Tongue (tissue), 1 donor: ENCODE results near the gene EIF1AD. TPM values are rescaled to one million over a fixed set of nuclear protein-coding genes. Genes with fewer than 3 reads are reported as not detected.

ENCODE experiments used
- total RNA-seq: library from RNA; depleted of rRNA; stranded (reverse); fragments of >200 nt; gene quantifications from one replicate; pipeline ENCODE4 v1.2.3, GENCODE V29; 2014

Gene EIF1AD
- total RNA-seq, 1 donor from 2014 or later: 34.2 TPM

Other genes starting within 250 kb of the EIF1AD start
- 4.6 TPM for gene AP5B1, start 221.2 kb downstream of the EIF1AD start, total RNA-seq
- 2.1 TPM for gene OVOL1, start 215.1 kb downstream of the EIF1AD start, total RNA-seq
- gene SNX32, start 168.2 kb downstream of the EIF1AD start, total RNA-seq: 0.10 TPM
- gene CFL1, start 144.0 kb downstream of the EIF1AD start, total RNA-seq: 413 TPM
- 48.4 TPM for gene MUS81, start 141.7 kb downstream of the EIF1AD start, total RNA-seq
- gene EFEMP2, start 129.4 kb downstream of the EIF1AD start, total RNA-seq: 39.7 TPM
- 0.82 TPM for gene CTSW, start 122.3 kb downstream of the EIF1AD start, total RNA-seq
- gene FIBP, start 113.7 kb downstream of the EIF1AD start, total RNA-seq: 90.9 TPM
- gene CCDC85B, start 111.5 kb downstream of the EIF1AD start, total RNA-seq: 26.2 TPM
- 0.21 TPM for gene FOSL1, start 101.8 kb downstream of the EIF1AD start, total RNA-seq
- 30.1 TPM for gene C11orf68, start 83.1 kb downstream of the EIF1AD start, total RNA-seq
- 49.2 TPM for gene DRAP1, start 82.7 kb downstream of the EIF1AD start, total RNA-seq
- gene TSGA10IP, start 56.7 kb downstream of the EIF1AD start, total RNA-seq: not detected
- 66.7 TPM for gene SART1, start 40.4 kb downstream of the EIF1AD start, total RNA-seq
- gene BANF1, start 346 bp upstream of the EIF1AD start, total RNA-seq: 29.8 TPM
- 2.3 TPM for gene CST6, start 9.9 kb upstream of the EIF1AD start, total RNA-seq
- not detected for gene CATSPER1, start 24.3 kb upstream of the EIF1AD start, total RNA-seq
- gene GAL3ST3, start 47.0 kb upstream of the EIF1AD start, total RNA-seq: not detected
- 95.4 TPM for gene SF3B2, start 50.2 kb upstream of the EIF1AD start, total RNA-seq
- 27.0 TPM for gene PACS1, start 68.1 kb upstream of the EIF1AD start, total RNA-seq